ENCODE data around the gene FAM81A.

Gene FAM81A

DNA sequence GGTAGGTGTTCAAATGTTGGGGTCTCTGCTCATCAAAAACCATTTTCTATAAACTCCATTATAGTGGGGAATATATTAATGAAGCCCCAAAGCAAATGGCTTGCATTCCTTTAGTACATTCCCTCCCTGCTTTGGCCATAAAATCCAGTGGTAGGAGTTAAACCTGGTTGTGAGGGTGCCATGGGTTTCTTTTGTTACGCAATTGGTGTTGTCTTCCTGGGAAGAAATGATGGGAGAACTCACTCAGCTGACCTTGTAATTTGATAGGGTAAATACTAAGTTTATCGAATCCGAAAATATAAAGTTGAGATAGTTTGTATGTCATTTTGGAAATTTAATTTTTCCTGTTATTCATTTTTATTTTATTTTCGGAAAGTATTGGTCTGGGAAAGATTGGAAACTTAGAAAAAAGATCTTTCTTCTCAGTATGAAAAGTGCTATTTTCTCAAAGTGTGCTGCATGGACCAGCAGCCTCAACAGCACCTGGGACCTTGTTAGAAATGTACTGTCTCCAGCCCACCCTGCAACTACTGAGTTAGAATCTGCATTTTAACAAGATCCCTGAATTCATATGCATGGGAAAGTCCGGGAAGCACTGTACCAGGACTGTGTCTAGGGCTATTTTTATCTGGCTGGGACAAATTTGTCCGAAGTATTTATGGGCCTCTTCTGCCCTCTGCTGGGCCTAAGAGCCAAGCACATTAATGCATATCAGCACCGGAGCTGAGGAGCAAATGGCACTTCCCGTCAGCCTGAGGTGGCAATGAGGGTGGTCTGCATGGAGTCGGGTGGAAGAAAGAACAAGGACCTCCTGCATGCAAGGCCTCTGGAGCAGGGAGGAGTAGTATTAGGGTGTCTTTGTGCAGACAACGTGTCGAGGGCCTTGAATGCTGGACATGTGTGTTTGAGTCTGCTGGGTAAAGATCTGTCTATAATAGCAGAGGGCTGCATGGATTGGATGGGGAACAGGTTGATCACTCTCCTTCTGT lies 54.7 kb downstream of the FAM81A start:
- DNase-seq (ENCODE audit: low spot score) (no peak), ATAC-seq (ENCODE audit: low read depth) (peak; percentile 92)
- Histone ChIP-seq H3K27ac (ENCODE audit: poor library complexity, severe bottlenecking) (no peak overlapping the region), H3K4me3 (ENCODE audit: severe bottlenecking) (no peak overlapping the region), H3K36me3 (ENCODE audit: low read depth) (no peaks in the 10 kb centered on the region), H3K9me3 (ENCODE audit: severe bottlenecking) (no peaks in the 10 kb centered on the region), H3K27me3 (ENCODE audit: insufficient read depth, poor library complexity, severe bottlenecking) (no peaks in the 10 kb centered on the region), H3K4me1 (ENCODE audit: insufficient read depth, poor library complexity, severe bottlenecking) (no peaks in the 10 kb centered on the region)
- TF ChIP-seq, protein P1, sequence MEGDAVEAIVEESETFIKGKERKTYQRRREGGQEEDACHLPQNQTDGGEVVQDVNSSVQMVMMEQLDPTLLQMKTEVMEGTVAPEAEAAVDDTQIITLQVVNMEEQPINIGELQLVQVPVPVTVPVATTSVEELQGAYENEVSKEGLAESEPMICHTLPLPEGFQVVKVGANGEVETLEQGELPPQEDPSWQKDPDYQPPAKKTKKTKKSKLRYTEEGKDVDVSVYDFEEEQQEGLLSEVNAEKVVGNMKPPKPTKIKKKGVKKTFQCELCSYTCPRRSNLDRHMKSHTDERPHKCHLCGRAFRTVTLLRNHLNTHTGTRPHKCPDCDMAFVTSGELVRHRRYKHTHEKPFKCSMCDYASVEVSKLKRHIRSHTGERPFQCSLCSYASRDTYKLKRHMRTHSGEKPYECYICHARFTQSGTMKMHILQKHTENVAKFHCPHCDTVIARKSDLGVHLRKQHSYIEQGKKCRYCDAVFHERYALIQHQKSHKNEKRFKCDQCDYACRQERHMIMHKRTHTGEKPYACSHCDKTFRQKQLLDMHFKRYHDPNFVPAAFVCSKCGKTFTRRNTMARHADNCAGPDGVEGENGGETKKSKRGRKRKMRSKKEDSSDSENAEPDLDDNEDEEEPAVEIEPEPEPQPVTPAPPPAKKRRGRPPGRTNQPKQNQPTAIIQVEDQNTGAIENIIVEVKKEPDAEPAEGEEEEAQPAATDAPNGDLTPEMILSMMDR (IDR thresholded peaks at IDR 0.05; ENCODE audit: poor library complexity, severe bottlenecking): peak; percentile 98

DNA sequence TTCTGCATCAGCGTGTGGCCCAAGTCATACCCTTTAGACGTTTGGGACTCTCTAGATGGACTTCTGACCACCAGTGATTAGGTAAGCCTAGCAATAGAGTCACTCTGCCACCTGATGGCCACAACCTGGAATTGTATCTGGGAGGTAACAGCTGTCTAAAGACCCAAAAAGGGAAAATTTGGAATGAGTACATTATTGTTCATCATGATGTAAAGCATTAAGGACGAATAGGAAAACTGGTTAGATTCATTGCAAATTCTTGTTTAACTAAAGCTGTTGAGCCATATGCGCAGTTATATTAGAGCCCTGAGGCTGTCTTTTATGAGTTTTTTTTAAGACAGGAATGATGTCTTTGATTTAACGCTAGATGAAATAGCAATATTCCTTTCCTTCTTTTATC lies 63.6 kb downstream of the FAM81A start:
- H3K27ac ChIP-seq (ENCODE audit: poor library complexity, severe bottlenecking): no peak overlapping the region
- ATAC-seq (ENCODE audit: low read depth) (peak; percentile 92), DNase-seq (ENCODE audit: low spot score) (no peak)
- TF ChIP-seq, protein P1 (IDR thresholded peaks at IDR 0.05; ENCODE audit: poor library complexity, severe bottlenecking): peak; percentile 92
- no peaks in the 10 kb centered on the region for H3K9me3 ChIP-seq (ENCODE audit: severe bottlenecking)
- no peaks in the 10 kb centered on the region for H3K36me3 ChIP-seq (ENCODE audit: low read depth)
- no peaks in the 10 kb centered on the region for H3K4me1 ChIP-seq (ENCODE audit: insufficient read depth, poor library complexity, severe bottlenecking)
- H3K27me3 ChIP-seq (ENCODE audit: insufficient read depth, poor library complexity, severe bottlenecking): no peaks in the 10 kb centered on the region
- no peak overlapping the region for H3K4me3 ChIP-seq (ENCODE audit: severe bottlenecking)

DNA sequence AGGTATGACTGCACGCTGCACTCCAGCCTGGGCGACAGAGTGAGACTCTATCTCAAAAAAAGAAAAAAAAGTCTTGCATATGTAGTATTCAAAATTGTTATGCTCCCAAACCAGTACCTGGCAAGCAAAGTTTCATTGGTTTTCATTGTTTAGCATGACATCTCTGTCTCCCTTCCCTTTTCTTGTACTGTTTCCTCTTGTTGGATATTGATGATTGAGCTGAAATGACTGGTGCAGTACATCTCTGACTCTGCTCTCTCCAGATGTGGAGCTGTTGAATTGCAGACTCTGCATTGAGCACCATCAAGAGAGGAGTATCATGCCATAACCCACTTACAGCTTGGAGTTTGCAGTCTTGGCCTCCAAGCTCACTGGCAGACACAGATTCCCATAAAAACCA lies 77.2 kb downstream of the FAM81A start:
- Histone ChIP-seq H3K36me3 (ENCODE audit: low read depth) (no peaks in the 10 kb centered on the region), H3K27ac (ENCODE audit: poor library complexity, severe bottlenecking) (no peak overlapping the region), H3K4me1 (ENCODE audit: insufficient read depth, poor library complexity, severe bottlenecking) (no peaks in the 10 kb centered on the region), H3K4me3 (ENCODE audit: severe bottlenecking) (no peak overlapping the region), H3K9me3 (ENCODE audit: severe bottlenecking) (no peaks in the 10 kb centered on the region), H3K27me3 (ENCODE audit: insufficient read depth, poor library complexity, severe bottlenecking) (no peaks in the 10 kb centered on the region)
- DNase-seq (ENCODE audit: low spot score) (no peak), ATAC-seq (ENCODE audit: low read depth) (no peak)
- TF ChIP-seq, protein P1 (IDR thresholded peaks at IDR 0.05; ENCODE audit: poor library complexity, severe bottlenecking): no peak

DNA sequence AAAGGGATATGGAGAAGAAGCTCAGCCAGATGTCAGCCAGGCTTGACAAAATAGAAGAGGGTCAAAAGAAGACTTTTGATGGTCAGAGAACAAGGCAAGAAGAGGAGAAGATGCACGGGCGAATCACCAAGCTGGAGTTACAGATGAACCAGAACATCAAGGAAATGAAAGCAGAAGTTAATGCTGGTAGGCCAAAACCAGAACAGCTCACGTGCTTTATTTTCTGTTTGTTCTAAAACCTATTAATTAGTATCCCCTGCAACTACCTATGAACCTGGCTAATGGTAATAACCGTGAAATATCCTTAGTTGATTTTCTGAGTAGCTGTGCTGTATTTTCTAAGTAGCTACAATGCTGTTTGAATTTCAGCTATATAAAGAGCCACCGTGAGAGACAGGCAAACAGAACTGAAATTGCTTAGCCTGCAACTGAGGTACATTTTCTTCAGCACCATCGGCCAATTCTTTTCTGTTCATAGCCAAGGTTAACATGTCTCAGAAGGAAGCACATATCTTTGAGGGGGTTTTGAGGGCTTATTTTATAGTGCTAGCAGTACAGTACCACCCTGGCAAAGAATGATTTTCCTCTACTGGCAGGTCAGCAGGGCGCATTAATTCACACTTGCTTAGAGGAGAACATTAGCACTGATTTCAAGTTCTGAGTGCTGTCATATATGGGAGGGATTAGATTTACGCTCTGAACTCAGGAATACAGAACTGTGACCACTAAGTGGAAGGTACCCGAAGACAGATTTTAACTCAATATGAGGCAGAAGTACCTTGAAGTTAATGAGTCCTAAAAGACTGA lies 78.9 kb downstream of the FAM81A start:
- no peaks in the 10 kb centered on the region for H3K36me3 ChIP-seq (ENCODE audit: low read depth)
- no peak overlapping the region for H3K4me3 ChIP-seq (ENCODE audit: severe bottlenecking)
- ATAC-seq (ENCODE audit: low read depth): no peak
- no peak overlapping the region for H3K27ac ChIP-seq (ENCODE audit: poor library complexity, severe bottlenecking)
- TF ChIP-seq, protein P1 (IDR thresholded peaks at IDR 0.05; ENCODE audit: poor library complexity, severe bottlenecking): no peak
- H3K4me1 ChIP-seq (ENCODE audit: insufficient read depth, poor library complexity, severe bottlenecking): no peaks in the 10 kb centered on the region
- DNase-seq (ENCODE audit: low spot score): no peak
- no peaks in the 10 kb centered on the region for H3K9me3 ChIP-seq (ENCODE audit: severe bottlenecking)
- H3K27me3 ChIP-seq (ENCODE audit: insufficient read depth, poor library complexity, severe bottlenecking): no peaks in the 10 kb centered on the region
